Measurements from ENCODE around the gene TPSAB1. TPM values are rescaled to one million over a fixed set of nuclear protein-coding genes. Genes with fewer than 3 reads are reported as not detected.
A peak's percentile ranks its signal among the peaks of the same experiment; 100 is the strongest.

The TPSAB1 gene
- total and polyA plus RNA-seq, 2 donors (not counting 3 experiments of a cell fraction or from before 2014, with no cell fraction given), result not detected

DNA sequence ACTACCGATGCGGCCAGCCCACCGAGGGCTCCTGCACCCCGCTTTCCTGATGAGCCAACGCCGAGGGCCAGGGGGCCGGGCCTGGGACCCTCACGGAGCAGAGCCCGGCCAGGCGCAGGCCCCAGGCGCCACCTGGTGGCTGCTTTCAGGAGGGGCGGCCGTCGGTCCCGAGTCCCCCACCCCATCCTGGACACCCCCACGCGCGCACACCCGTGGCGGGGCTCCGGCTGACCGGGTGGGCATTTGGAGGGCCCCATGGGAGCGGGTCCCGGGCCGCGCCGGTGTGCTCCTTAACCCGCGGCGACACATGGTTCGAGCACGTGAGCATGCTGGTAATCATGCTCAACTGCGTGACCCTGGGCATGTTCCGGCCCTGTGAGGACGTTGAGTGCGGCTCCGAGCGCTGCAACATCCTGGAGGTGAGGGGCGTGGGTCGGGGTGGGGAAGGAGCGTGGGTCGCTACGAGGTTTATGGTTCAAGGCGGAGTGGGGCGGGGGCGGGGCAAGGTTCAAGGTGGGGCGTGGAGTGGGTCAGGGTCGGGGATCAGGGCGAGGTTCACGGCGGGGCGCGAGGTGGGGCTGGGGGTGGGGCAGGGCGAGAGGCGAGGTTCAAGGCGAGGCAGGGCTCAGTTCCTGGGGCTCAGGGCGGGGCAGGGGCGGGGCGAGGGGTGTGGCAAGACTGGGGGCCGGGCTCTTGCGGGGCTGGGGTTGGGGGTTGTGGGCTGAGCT lies 45.7 kb upstream of the TPSAB1 start:
- H4K20me1 ChIP-seq (replicated peaks; ENCODE audit: control insufficient read depth, extremely low read depth, insufficient read depth, low read length), result no peaks in the 10 kb centered on the region
- H3K27me3 ChIP-seq (ENCODE audit: control insufficient read depth in 2 of 2, insufficient read depth in 2 of 2, low read length in 2 of 2), result no peaks in the 10 kb centered on the region
- ChIA-PET POLR2A (no interaction called here), CTCF (interaction anchor here (0.6 to 1.7 kb wide), 2 partner anchors 82 to 137 kb away, joined by 3 to 7 read pairs; no protein-coding TSS in a partner anchor)
- H2AFZ ChIP-seq (ENCODE audit: low read depth, low read length), result no peak overlapping the region
- H3K79me2 ChIP-seq (ENCODE audit: control insufficient read depth, insufficient read depth, low read length), result no peaks in the 10 kb centered on the region
- H3K9ac ChIP-seq (replicated peaks; ENCODE audit: extremely low read depth, insufficient read depth, low read length), result no peak overlapping the region
- H3K27ac ChIP-seq (ENCODE audit: insufficient read depth, low read depth, low read length), result no peak overlapping the region
- H3K9me3 ChIP-seq (replicated peaks; ENCODE audit: control insufficient read depth, insufficient read depth, low read length), result no peaks in the 10 kb centered on the region
- TF ChIP-seq MYC (IDR thresholded peaks at IDR 0.05; ENCODE audit: low read depth, low read length) (no peak), POLR2AphosphoS5 (IDR thresholded peaks at IDR 0.05; ENCODE audit: insufficient read depth, low read depth, low read length) (no peak)
- TF ChIP-seq, protein P1, sequence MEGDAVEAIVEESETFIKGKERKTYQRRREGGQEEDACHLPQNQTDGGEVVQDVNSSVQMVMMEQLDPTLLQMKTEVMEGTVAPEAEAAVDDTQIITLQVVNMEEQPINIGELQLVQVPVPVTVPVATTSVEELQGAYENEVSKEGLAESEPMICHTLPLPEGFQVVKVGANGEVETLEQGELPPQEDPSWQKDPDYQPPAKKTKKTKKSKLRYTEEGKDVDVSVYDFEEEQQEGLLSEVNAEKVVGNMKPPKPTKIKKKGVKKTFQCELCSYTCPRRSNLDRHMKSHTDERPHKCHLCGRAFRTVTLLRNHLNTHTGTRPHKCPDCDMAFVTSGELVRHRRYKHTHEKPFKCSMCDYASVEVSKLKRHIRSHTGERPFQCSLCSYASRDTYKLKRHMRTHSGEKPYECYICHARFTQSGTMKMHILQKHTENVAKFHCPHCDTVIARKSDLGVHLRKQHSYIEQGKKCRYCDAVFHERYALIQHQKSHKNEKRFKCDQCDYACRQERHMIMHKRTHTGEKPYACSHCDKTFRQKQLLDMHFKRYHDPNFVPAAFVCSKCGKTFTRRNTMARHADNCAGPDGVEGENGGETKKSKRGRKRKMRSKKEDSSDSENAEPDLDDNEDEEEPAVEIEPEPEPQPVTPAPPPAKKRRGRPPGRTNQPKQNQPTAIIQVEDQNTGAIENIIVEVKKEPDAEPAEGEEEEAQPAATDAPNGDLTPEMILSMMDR (IDR thresholded peaks at IDR 0.05; ENCODE audit: extremely low read depth in 1 of 2, insufficient read depth in 1 of 2, low read depth in 1 of 2, low read length in 2 of 2), result peak; percentile 66 to 88
- H3K4me3 ChIP-seq (replicated peaks in 1 of 3; ENCODE audit: insufficient read depth in 1 of 3, low read depth in 1 of 3, low read length in 3 of 3), result no peak overlapping the region
- no peaks in the 10 kb centered on the region for H3K36me3 ChIP-seq (ENCODE audit: control insufficient read depth in 2 of 2, extremely low read depth in 1 of 2, insufficient read depth in 2 of 2, low read length in 2 of 2)
- DNase-seq (ENCODE audit: low read depth, low spot score), result no peak
- intact Hi-C loops (cut with micrococcal nuclease), result loop anchor here (1.0 kb wide), 2 partner anchors 89 to 138 kb away; no protein-coding TSS in a partner anchor
- dilution Hi-C loops (cut with MboI; ENCODE audit: extremely low pct_ligation_motif_present, low sequenced_read_pairs), result no loop called here
- FAIRE-seq, result no peak
- BruUV-seq (replicated peaks), result no TSS peak
- no peak overlapping the region for H3K4me2 ChIP-seq (ENCODE audit: insufficient read depth, low read length)
- no peaks in the 10 kb centered on the region for H3K4me1 ChIP-seq (ENCODE audit: control insufficient read depth, extremely low read depth, insufficient read depth, low read length)
- no peaks in the 10 kb centered on the region for H3K9me1 ChIP-seq (replicated peaks; ENCODE audit: control insufficient read depth, extremely low read depth, insufficient read depth, low read length)

DNA sequence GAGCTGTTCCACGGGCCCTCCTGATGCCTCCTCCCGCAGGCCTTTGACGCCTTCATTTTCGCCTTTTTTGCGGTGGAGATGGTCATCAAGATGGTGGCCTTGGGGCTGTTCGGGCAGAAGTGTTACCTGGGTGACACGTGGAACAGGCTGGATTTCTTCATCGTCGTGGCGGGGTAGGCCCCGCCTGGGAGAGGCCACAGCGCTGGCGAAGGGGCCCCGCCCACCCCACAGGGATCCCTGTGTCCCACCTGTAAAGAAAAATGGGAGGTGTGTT lies 45.2 kb upstream of the TPSAB1 start:
- no peak overlapping the region for H3K9ac ChIP-seq (replicated peaks; ENCODE audit: extremely low read depth, insufficient read depth, low read length)
- dilution Hi-C loops (cut with MboI; ENCODE audit: extremely low pct_ligation_motif_present, low sequenced_read_pairs), result no loop called here
- CTCF ChIA-PET, result no interaction called here

More for the DNA sequence above, 45.2 kb upstream of the TPSAB1 start:
- Histone ChIP-seq H3K27ac (ENCODE audit: insufficient read depth, low read depth, low read length) (no peak overlapping the region), H3K9me3 (replicated peaks; ENCODE audit: control insufficient read depth, insufficient read depth, low read length) (no peaks in the 10 kb centered on the region), H3K36me3 (ENCODE audit: control insufficient read depth in 2 of 2, extremely low read depth in 1 of 2, insufficient read depth in 2 of 2, low read length in 2 of 2) (no peaks in the 10 kb centered on the region), H3K79me2 (ENCODE audit: control insufficient read depth, insufficient read depth, low read length) (no peaks in the 10 kb centered on the region), H4K20me1 (replicated peaks; ENCODE audit: control insufficient read depth, extremely low read depth, insufficient read depth, low read length) (no peaks in the 10 kb centered on the region), H3K4me3 (replicated peaks in 1 of 3; ENCODE audit: insufficient read depth in 1 of 3, low read depth in 1 of 3, low read length in 3 of 3) (no peak overlapping the region), H3K4me1 (ENCODE audit: control insufficient read depth, extremely low read depth, insufficient read depth, low read length) (no peaks in the 10 kb centered on the region), H3K27me3 (ENCODE audit: control insufficient read depth in 2 of 2, insufficient read depth in 2 of 2, low read length in 2 of 2) (no peaks in the 10 kb centered on the region), H3K9me1 (replicated peaks; ENCODE audit: control insufficient read depth, extremely low read depth, insufficient read depth, low read length) (no peaks in the 10 kb centered on the region), H3K4me2 (ENCODE audit: insufficient read depth, low read length) (no peak overlapping the region), H2AFZ (ENCODE audit: low read depth, low read length) (no peak overlapping the region)
- DNase-seq (ENCODE audit: low read depth, low spot score) (no peak), FAIRE-seq (no peak)
- POLR2A ChIA-PET, result no interaction called here
- intact Hi-C loops (cut with micrococcal nuclease), result no loop called here
- TF ChIP-seq JUN (IDR thresholded peaks at IDR 0.05; ENCODE audit: borderline replicate concordance, insufficient read depth, insufficient read length, low read depth) (no peak), MYC (IDR thresholded peaks at IDR 0.05; ENCODE audit: low read depth, low read length) (no peak), FOS (IDR thresholded peaks at IDR 0.05; ENCODE audit: borderline replicate concordance, insufficient read depth, low read length) (no peak), POLR2AphosphoS5 (IDR thresholded peaks at IDR 0.05; ENCODE audit: insufficient read depth, low read depth, low read length) (no peak), POLR2A (IDR thresholded peaks at IDR 0.05; ENCODE audit: low read depth, low read length) (no peak), EZH2 (IDR thresholded peaks at IDR 0.05; ENCODE audit: borderline replicate concordance, low read depth, low read length, severe bottlenecking) (no peak), GATA2 (IDR thresholded peaks at IDR 0.05; ENCODE audit: insufficient read depth, insufficient read length, low read depth, low read length) (no peak)
- TF ChIP-seq, protein P2, sequence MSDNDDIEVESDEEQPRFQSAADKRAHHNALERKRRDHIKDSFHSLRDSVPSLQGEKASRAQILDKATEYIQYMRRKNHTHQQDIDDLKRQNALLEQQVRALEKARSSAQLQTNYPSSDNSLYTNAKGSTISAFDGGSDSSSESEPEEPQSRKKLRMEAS (IDR thresholded peaks at IDR 0.05; ENCODE audit: insufficient read depth, insufficient read length), result no peak
- TF ChIP-seq, protein P1 (IDR thresholded peaks at IDR 0.05; ENCODE audit: extremely low read depth in 1 of 2, insufficient read depth in 1 of 2, low read depth in 1 of 2, low read length in 2 of 2), result no peak
- no TSS peak for BruUV-seq (replicated peaks)
